HepG2 (cell line): ENCODE data around the gene SHC1. TPM values are rescaled to one million over a fixed set of nuclear protein-coding genes. Genes with fewer than 3 reads are reported as not detected.

ENCODE experiments used
- ATAC-seq: fragments of 200-7000 bp; cut with Tn5 transposase; 3 replicates; pipeline ENCODE4 v1.9.1; 2020; ENCODE audit warnings: mild to moderate bottlenecking, moderate library complexity
- BruUV-seq: library from RNA; stranded (reverse); fragments of 400-500 nt; replicated peaks from 2 replicates; lab custom pipeline; 2021; lab: Mats Ljungman, UMichigan
- CTCF ChIA-PET: fragments of 300-600 bp; formaldehyde crosslinking; extraction: SDS; loops from one replicate; lab custom pipeline; 2021; ENCODE audit warnings: low total read pairs, inconsistent platforms, low intra/inter-chr PET ratio; lab: Yijun Ruan, JAX
- POLR2A ChIA-PET: fragments of 350-600 bp; sonication (Branson Sonifier 250); formaldehyde crosslinking; loops from one replicate; lab custom pipeline; 2020; ENCODE audit warnings: antibody characterized with exemption, inconsistent platforms; lab: Yijun Ruan, JAX
- DNase-seq: peaks from one replicate; pipeline ENCODE4 v3.0.0-alpha.2; 2015; ENCODE audit warnings: low spot score
- FAIRE-seq: peaks from 3 replicates; lab custom pipeline; 2011; peaks lifted over from hg19 to GRCh38; lab: Jason Lieb, UNC
- H2AFZ ChIP-seq: one replicate; pipeline ENCODE4 v1.6.1; 2011; ENCODE audit warnings: low read length, inconsistent platforms
- H3K27ac ChIP-seq: fragments of 300-600 bp; 3 replicates; pipeline ENCODE4 v1.8.0; 2011; ENCODE audit warnings: mixed run types, mild to moderate bottlenecking, mixed read lengths, low read length, inconsistent platforms; ENCODE audit not compliant: insufficient read depth; ENCODE audit errors: extremely low read length
- H3K27me3 ChIP-seq, 2 experiments: fragments of 200-600 bp in 1 of 2; 2 replicates in 1 of 2; 3 replicates in 1 of 2; pipeline versions ENCODE4 v1.6.0 to v1.8.0; 2011; ENCODE audit warnings: low read length in 2 of 2, mild to moderate bottlenecking in 2 of 2, moderate library complexity in 2 of 2, inconsistent platforms in 1 of 2; ENCODE audit not compliant: insufficient read depth in 2 of 2, control insufficient read depth in 1 of 2
- H3K36me3 ChIP-seq, 2 experiments: fragments of 200-600 bp in 1 of 2; replicated peaks in 1 of 2; 2 replicates in 1 of 2; 3 replicates in 1 of 2; pipeline versions ENCODE4 v1.5.1 to v1.8.0; 2011; ENCODE audit warnings: low read length in 2 of 2, inconsistent platforms in 1 of 2; ENCODE audit not compliant: insufficient read depth in 2 of 2, control insufficient read depth in 1 of 2
- H3K4me1 ChIP-seq: 2 replicates; pipeline ENCODE4 v1.5.1; 2012; ENCODE audit warnings: low read length, inconsistent platforms; ENCODE audit not compliant: insufficient read depth
- H3K4me2 ChIP-seq: 2 replicates; pipeline ENCODE4 v1.6.0; 2011; ENCODE audit warnings: low read depth, low read length, inconsistent platforms
- H3K4me3 ChIP-seq, 3 experiments: fragments of 200-600 bp in 1 of 3; sonication (generic), shearing (Covaris generic) in 1 of 3; replicated peaks in 1 of 3; 2 replicates each; pipeline ENCODE4 v1.5.1; 2011 to 2016; ENCODE audit warnings: low read length in 3 of 3, inconsistent platforms in 2 of 3, low read depth in 2 of 3, mild to moderate bottlenecking in 2 of 3, control low read depth in 1 of 3, mixed read lengths in 1 of 3; ENCODE audit not compliant: insufficient read depth in 1 of 3
- H3K79me2 ChIP-seq: one replicate; pipeline ENCODE4 v1.6.1; 2011; ENCODE audit warnings: low read length, inconsistent platforms; ENCODE audit not compliant: insufficient read depth
- H3K9ac ChIP-seq: 2 replicates; pipeline ENCODE4 v1.6.0; 2011; ENCODE audit warnings: mild to moderate bottlenecking, low read depth, low read length, inconsistent platforms; ENCODE audit not compliant: insufficient read depth
- H3K9me3 ChIP-seq: 2 replicates; pipeline ENCODE4 v1.5.1; 2012; ENCODE audit warnings: mild to moderate bottlenecking, low read length
- H4K20me1 ChIP-seq: 2 replicates; pipeline ENCODE4 v1.6.0; 2011; ENCODE audit warnings: inconsistent platforms, mild to moderate bottlenecking, low read length, moderate library complexity; ENCODE audit not compliant: insufficient read depth
- AKAP8 ChIP-seq: sonication (generic); formaldehyde crosslinking; IDR thresholded peaks from 2 replicates; pipeline ENCODE4 v1.5.1; 2020; ENCODE audit warnings: mild to moderate bottlenecking, missing genetic modification reagents
- CTCF ChIP-seq: sonication (generic); formaldehyde crosslinking; IDR thresholded peaks from 2 replicates; pipeline ENCODE4 v1.5.0; 2020; ENCODE audit warnings: mild to moderate bottlenecking, missing genetic modification reagents, moderate library complexity
- EZH2 ChIP-seq: conservative IDR thresholded peaks from 2 replicates; pipeline ENCODE4 v1.6.1; 2012; ENCODE audit warnings: mild to moderate bottlenecking, low read depth, low read length, moderate library complexity
- NONO ChIP-seq, 2 experiments: fragments of 450-650 bp in 1 of 2; sonication (generic) in 1 of 2; formaldehyde crosslinking in 1 of 2; IDR thresholded peaks in 1 of 2; conservative IDR thresholded peaks in 1 of 2; 2 replicates each; pipeline versions ENCODE4 v1.6.1 to v1.8.0; 2017 to 2022; ENCODE audit warnings: mild to moderate bottlenecking in 1 of 2, missing genetic modification reagents in 1 of 2, moderate library complexity in 1 of 2
- PBX3 ChIP-seq: sonication (generic); formaldehyde crosslinking; IDR thresholded peaks from 2 replicates; pipeline ENCODE4 v1.8.1; 2023; ENCODE audit warnings: missing genetic modification reagents, inconsistent platforms, borderline replicate concordance
- SNAPC5 ChIP-seq: sonication (generic); formaldehyde crosslinking; IDR thresholded peaks from 2 replicates; pipeline ENCODE4 v1.8.1; 2023; ENCODE audit warnings: mild to moderate bottlenecking, missing genetic modification reagents, borderline replicate concordance
- ZNF543 ChIP-seq: sonication (generic); formaldehyde crosslinking; IDR thresholded peaks from 2 replicates; pipeline ENCODE4 v1.4.0; 2020; ENCODE audit warnings: mild to moderate bottlenecking, missing genetic modification reagents
- ZNF775 ChIP-seq: sonication (generic); formaldehyde crosslinking; IDR thresholded peaks from 2 replicates; pipeline ENCODE4 v1.4.0; 2020; ENCODE audit warnings: missing genetic modification reagents, mild to moderate bottlenecking, moderate library complexity, borderline replicate concordance
- whole genome bisulfite sequencing: methylation state at CpG from one replicate; pipeline ENCODE4 v1.1.6; 2017; ENCODE audit warnings: low lambda C conversion rate; 5-methylcytosine and 5-hydroxymethylcytosine counted together
- in situ Hi-C: cut with HindIII; loops from 2 replicates; pipeline ENCODE4 v1.10.0; 2017; ENCODE audit warnings: low pct_unique_long_range_greater_than_20kb; ENCODE audit not compliant: extremely low pct_ligation_motif_present
- intact Hi-C: fragments of 100-400 bp; cut with micrococcal nuclease; formaldehyde crosslinking; loops from one replicate; pipeline ENCODE4 v1.10.0; 2022; ENCODE audit not compliant: unreplicated experiment
- polyA plus RNA-seq, 8 experiments: library from polyadenylated mRNA; depleted of rRNA in 3 of 8; stranded (reverse) in 7 of 8; unstranded in 1 of 8; fragments of >200 nt; fragmentation: Illumina TruSeq in 4 of 8; extraction: Trizol in 4 of 8; gene quantifications; 2 replicates each; pipeline versions ENCODE4 v1.2.1 to v1.2.3, GENCODE V29; 2011 to 2016; ENCODE audit warnings: low read depth in 4 of 8, missing spikeins in 1 of 8, mixed read lengths in 1 of 8; ENCODE audit not compliant: insufficient read depth in 1 of 8
- total RNA-seq, 5 experiments: library from RNA; depleted of rRNA; stranded (reverse); fragments of >200 nt; fragmentation: Illumina TruSeq; extraction: Trizol; gene quantifications; 2 replicates each; pipeline ENCODE4 v1.2.3, GENCODE V29; 2016; ENCODE audit warnings: low read depth in 1 of 5
- TF ChIP-seq, protein P1 (sequence below): sonication (generic); formaldehyde crosslinking; IDR thresholded peaks from 2 replicates; pipeline ENCODE4 v1.8.1; 2023; ENCODE audit warnings: mild to moderate bottlenecking, missing genetic modification reagents
- TF ChIP-seq, protein P2 (sequence below): IDR thresholded peaks from 2 replicates; pipeline ENCODE4 v1.6.1; 2012; ENCODE audit warnings: low read length, improper control_type of control experiment

SHC1 gene
- total and polyA plus RNA-seq, 2 of the 13 experiments (the other 11 are each of a cell fraction or from before 2014, with no cell fraction given): 52.0 to 137 TPM

DNA sequence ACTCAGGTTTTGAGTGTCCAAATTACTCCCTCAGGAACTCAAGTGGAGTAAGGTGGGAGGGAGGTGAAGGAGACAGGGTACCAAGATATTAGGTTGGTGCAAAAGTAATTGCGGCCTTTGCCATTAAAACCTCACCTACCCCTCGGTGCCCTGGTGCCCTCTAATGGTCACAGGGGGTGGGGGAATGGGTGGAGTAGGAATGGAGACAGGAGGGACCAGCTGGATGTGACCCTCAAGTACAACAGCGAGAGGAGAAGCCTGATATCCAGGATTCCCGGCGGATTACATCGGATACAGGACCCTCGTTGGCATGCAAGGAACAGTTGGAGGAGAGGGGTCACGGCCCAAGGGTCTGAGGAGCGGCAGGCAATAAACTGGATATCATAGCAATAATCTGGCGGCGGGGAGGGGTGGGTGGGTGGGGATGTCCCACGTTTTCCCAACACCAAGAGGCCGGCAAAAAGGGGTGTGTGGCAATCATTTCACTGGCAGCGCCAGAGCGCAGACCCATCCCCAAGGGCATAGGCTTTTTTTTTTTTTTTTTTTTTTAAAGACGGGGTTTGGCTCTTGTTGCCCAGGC lies 27.7 kb upstream of the SHC1 start:
- Histone ChIP-seq H3K27me3 (no peaks in the 10 kb centered on the region; a peak in 1 of 5 replicates), H2AFZ (no peak overlapping the region), H3K9ac (no peak overlapping the region), H3K27ac (no peak overlapping the region), H3K9me3 (no peaks in the 10 kb centered on the region), H3K4me1 (peaks cover 18% of the 10 kb centered on the region)
- DNase-seq: no peak
- 88% methylated on average over 16 of the region's 16 CpGs for WGBS
- TF ChIP-seq, protein P1, sequence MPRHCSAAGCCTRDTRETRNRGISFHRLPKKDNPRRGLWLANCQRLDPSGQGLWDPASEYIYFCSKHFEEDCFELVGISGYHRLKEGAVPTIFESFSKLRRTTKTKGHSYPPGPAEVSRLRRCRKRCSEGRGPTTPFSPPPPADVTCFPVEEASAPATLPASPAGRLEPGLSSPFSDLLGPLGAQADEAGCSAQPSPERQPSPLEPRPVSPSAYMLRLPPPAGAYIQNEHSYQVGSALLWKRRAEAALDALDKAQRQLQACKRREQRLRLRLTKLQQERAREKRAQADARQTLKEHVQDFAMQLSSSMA (CRISPR knock-in tag): no peak
- TF ChIP-seq EZH2 (no peak), SNAPC5 (CRISPR knock-in tag) (no peak), NONO (IDR thresholded peaks at IDR 0.05) (no peak), NONO (CRISPR knock-in tag; conservative IDR thresholded peaks at IDR 0.05) (no peak), PBX3 (CRISPR knock-in tag) (no peak), ZNF543 (CRISPR knock-in tag) (no peak), CTCF (CRISPR knock-in tag) (peak; percentile 39), ZNF775 (CRISPR knock-in tag) (no peak), AKAP8 (CRISPR knock-in tag) (peak; percentile 2; the same call in 1 of the 2 replicates)
- TF ChIP-seq, protein P2, sequence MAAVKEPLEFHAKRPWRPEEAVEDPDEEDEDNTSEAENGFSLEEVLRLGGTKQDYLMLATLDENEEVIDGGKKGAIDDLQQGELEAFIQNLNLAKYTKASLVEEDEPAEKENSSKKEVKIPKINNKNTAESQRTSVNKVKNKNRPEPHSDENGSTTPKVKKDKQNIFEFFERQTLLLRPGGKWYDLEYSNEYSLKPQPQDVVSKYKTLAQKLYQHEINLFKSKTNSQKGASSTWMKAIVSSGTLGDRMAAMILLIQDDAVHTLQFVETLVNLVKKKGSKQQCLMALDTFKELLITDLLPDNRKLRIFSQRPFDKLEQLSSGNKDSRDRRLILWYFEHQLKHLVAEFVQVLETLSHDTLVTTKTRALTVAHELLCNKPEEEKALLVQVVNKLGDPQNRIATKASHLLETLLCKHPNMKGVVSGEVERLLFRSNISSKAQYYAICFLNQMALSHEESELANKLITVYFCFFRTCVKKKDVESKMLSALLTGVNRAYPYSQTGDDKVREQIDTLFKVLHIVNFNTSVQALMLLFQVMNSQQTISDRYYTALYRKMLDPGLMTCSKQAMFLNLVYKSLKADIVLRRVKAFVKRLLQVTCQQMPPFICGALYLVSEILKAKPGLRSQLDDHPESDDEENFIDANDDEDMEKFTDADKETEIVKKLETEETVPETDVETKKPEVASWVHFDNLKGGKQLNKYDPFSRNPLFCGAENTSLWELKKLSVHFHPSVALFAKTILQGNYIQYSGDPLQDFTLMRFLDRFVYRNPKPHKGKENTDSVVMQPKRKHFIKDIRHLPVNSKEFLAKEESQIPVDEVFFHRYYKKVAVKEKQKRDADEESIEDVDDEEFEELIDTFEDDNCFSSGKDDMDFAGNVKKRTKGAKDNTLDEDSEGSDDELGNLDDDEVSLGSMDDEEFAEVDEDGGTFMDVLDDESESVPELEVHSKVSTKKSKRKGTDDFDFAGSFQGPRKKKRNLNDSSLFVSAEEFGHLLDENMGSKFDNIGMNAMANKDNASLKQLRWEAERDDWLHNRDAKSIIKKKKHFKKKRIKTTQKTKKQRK: no peak
- TF ChIP-seq, all 625 proteins: peak for 2
- H3K79me2 ChIP-seq: peaks cover 7% of the 10 kb centered on the region
- H3K4me3 ChIP-seq: no peak overlapping the region
- no peaks in the 10 kb centered on the region for H4K20me1 ChIP-seq
- ChIA-PET POLR2A (interaction anchor here (3.9 to 6.7 kb wide), 2 partner anchors 25 to 43 kb away, joined by 21 to 86 read pairs; partner anchors contain the start of gene PBXIP1), CTCF (interaction anchor here (2.8 to 6.8 kb wide), 2 partner anchors 19 to 92 kb away, joined by 11 to 54 read pairs; no protein-coding TSS in a partner anchor)
- ATAC-seq: no peak
- in situ Hi-C loops: loop anchor here (5.0 kb wide), 1 partner anchor 36 kb away; the partner anchor contains the start of gene PYGO2
- no peaks in the 10 kb centered on the region for H3K36me3 ChIP-seq
- intact Hi-C loops: loop anchor here (5.0 kb wide), 1 partner anchor 64 kb away; the partner anchor contains the start of gene EFNA4
- BruUV-seq: no TSS peak
- FAIRE-seq: no peak
- H3K4me2 ChIP-seq: no peak overlapping the region
